ENCODE results near the gene INTS6.
"Not testable (repeated sequence)": the region's sequence is repeated elsewhere in the genome, so short reads cannot be mapped to it uniquely, and the experiment has no call there.

The INTS6 gene

DNA sequence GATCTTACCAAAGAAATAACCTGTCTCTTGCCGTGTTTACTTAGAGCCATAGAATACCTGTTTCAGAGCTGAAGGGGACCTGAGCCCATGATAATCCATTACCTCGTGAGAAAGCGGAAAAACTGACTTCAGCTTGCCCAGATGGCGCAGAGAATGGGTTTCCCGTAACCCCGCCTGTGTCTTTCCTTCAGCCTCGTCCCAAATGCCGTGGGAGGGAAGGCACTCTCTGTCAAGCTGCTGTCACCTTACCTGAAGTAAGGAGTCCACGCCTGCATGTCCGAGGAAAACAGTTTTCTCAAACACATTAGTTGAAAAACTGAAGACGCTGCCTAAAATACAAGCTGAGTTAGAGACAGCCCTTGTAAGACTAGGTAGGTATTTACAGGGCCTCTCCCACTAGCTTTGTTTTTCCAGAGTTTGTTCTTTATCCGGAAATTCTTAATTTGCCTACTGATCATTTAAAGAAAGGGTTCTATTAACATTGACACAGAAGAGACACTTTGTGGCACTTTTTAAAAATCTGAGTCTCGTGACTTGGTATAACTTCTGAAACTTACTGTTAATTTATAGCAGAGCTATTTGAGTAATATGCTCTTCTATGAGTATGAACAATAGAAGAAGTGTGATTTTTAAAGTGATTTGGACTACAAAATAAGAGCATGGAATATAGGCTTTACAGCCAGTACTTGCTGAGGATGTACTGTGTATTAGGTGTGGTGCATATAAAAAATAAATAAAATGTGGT lies 1.3 kb upstream of the INTS6 start:
- DNase-seq (ENCODE audit: low spot score), result peak; percentile 18

DNA sequence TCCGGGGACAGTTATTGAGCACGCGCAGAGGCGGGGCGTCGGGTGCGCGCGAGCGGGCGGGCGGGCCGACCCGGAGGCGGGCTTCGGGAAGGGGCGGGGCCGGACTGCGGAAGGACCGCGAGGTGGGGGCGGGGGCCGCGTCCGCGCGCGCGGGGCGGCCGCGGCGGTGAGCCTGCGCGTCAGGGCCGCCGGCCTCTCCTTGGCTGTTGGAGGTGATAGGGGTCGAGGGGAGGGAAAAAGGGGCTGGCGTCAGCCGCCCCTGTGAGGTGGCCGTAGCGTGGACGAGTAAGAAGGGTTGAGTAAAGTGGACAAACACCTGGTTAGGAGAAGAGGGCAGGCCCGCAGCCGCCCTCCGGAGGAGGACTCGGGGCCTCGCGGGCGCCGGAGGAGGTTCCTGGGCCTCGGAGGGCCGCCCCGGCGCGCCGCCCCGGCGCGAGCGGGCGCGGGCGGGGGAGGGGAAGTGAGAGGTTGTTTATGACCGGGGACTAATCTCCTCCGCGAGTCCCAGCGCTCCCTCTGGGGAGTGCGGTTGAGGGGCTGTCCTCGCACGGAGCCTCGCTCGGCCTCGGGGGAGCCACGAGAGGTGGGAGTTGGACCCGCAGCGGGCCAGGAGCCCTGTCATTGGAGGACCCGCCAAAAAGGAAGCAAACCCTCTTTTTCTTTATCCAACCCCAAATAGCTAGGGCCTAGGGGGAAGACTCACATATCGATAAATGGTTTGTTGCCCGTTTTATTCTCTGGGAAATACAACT lies 547 bp upstream of the INTS6 start:
- DNase-seq (ENCODE audit: low spot score), result peak; percentile 47

DNA sequence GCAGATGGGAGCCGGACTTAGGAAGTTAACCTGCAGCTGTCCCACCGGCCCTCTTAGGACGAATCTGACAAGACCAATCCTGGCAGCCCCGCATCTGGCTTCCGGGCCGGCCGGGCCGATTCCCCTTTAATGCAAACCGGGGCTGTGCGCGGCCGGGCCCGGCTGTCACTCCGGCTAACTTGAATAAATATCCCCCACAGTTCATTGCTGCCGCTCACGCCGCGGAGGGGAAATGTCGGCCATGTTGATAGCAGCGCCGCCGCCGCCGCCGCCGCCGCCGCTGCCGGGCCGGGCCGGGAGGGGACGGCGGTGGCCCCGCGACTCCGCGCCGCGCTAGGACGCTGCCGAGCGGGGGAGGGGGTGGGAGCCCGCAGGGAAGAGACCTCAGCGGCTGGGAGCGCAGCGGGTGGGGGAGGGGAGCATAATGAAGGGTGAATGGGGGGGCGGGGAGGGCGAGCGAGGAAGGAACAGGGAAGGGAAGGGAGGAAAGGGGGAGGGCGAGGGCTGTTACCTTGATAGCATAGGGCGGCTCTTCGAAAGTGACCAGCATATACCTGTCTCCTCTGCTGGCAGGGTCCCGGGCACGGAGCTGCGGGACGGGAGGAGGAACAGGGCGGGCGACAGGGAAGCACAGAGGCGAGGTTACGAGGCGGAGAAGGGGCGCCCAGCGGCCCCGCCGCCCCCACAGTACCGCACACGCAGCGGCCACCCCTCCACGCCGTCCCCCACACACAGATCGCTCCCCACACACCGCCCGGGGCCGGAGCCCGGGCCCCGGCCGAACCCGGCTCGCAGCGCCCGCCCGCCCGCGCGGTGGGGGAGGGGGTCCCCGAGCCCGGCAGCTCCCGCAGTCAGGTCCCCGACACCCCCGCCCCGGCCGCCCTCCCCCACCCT lies 1.1 kb downstream of the INTS6 start:
- peak; percentile 33 for DNase-seq (ENCODE audit: low spot score)

DNA sequence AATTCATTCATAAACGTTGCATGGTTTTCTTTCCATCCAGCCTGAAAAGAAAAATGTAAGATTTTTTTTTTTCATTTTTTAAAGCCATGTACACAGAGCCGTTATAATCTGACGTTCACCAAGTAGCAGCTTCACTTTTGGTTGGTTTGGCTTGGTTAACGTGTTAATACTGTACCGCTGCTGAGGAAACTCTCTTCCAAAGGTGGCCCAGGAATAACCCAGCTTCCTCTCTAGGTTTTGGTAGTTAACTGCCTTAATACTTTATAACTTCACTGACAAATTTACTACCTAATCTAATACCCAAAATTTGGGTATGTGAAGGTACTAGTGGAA lies 1.7 kb downstream of the INTS6 start:
- DNase-seq (ENCODE audit: low spot score), result no peak

DNA sequence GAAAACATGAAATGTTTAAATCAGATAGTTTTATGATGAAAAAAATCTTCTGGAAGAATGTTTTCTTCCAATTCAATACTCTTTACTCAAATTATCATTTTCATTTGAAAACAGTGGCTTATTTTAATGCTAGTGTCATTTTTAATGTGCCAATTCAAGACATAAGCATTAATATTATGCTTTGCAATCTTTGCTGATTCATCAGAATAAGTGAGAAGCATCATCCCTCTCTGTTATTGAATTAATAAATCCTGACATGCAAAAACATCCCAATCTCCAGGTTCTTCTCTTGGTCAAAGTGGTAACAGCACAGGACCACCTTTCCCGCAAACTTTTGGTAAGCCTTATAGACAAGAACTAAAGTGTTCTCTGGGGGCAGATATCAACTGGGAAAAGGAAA lies 3.8 kb downstream of the INTS6 start:
- no peak for DNase-seq (ENCODE audit: low spot score)

DNA sequence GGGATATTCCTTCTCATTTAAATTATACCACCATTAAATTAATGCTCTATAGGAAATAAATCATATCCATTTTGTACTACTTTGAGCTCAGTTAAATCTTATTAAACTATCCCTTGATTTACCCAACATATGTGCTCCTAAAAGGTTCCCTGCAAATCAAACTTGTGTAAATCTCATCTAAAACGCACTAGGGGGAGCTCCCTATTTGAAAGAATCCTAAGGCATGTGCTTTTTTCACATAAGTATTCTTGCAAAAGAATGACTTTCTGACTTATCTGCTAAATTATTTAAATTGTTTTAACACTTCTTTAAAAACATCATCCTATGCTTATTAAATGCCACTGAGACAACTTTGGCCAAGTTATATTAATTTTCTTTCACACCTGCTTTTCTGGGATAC lies 7.9 kb downstream of the INTS6 start:
- no peak for DNase-seq (ENCODE audit: low spot score)

DNA sequence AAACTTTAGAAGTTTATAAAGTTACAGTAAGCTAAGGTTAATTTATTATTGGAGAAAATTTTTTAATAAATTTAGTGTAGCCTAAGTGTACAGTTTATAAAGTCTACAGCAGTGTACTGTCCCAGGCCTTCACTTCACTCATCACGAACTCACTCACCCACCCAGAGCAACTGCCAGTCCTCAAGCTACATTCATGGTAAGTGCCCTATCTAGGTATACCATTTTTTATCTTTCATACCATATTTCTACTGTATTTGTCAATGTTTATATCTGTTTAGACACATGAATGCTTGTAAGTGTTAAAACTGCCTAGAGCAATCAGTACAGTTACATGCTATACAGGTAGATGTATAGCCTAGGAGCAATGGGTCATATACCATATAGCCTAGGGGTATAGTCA lies 12.5 kb downstream of the INTS6 start:
- no peak for DNase-seq (ENCODE audit: low spot score)

DNA sequence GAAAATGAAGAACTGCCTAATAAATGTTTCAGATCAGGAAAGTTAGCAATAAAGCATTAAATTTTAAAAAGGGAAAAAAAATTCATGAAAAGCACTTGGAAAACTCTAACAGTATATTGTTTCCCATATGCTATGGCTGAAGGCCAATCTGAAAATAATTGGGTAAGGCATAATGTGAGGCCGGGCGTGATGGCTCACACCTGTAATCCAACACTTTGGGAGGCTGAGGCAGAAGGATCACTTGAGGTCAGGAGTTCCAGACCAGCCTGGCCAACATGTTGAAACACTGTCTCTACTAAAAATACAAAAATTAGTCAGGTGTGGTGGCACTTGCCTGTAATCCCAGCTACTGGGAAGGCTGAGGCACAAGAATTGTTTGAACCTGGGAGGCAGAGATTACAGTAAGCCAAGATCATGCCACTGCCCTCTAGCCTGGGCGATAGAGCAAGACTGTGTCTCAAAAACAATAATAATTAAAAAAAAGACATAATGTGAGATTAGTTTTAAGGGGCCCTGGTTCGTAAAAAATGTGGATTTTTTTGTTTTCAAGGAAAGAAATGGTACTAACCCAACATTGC lies 15.2 kb downstream of the INTS6 start:
- no peak for DNase-seq (ENCODE audit: low spot score)

DNA sequence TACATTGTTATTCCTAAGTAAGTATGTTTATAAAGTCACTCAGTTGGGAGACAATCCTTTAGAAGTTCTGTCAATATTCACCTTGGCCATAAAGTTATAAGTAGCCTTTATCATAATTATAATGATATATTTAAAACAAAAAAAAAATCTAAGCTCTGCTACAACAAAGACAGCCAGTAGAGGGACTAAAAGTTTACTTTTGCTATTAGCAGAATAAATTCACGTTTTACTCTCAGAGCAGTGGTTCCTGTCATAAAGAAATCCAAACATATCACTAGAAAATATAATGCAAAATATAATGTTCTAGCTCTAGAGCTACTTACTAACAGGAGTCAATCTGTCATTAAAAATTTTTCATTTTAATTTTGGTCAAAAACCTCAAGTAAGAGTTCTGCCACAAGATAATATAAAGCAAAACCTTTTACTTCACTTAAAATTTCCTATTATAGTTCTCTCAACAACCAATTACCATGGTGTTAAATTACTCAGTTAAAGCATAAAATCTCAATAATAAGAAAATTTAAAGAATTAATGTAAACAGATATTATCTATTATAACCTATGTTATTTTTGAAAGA lies 17.7 kb downstream of the INTS6 start:
- DNase-seq (ENCODE audit: low spot score), result no peak

DNA sequence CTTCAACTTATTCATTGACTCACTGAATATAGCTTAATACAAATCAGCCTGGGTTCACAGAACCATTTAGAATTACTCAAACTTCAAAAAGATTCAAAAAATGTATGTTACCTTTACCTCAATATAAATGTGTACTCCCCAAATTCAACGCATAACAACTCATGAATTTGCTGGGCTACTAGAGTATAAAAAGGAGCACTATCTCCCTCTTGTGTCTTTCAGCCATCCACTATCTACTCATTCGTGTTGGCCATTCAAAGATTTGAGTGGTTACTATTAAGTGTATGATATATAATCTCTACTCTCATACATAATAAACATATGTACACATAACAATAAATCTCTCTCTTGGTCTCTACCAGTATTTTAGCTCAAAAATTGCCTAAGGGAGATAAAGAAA lies 20.3 kb downstream of the INTS6 start:
- DNase-seq (ENCODE audit: low spot score), result no peak

DNA sequence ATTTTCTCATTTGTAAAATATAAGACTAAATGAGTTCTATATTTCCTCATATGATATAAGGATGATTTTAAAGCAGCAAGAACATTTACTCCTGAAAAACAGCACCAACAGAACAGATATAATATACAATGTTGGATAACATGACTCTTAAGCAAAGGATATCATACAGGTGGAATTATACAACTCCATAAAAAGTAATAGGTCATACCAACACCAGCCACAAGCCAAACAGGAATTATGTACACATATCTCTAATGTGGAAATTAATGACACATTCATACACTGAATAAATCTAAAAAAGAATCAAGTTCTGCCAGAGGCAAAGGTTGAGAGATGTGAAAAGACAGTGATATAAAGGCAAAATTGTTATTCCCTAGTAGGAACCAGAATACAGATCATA lies 25.9 kb downstream of the INTS6 start:
- no peak for DNase-seq (ENCODE audit: low spot score)

DNA sequence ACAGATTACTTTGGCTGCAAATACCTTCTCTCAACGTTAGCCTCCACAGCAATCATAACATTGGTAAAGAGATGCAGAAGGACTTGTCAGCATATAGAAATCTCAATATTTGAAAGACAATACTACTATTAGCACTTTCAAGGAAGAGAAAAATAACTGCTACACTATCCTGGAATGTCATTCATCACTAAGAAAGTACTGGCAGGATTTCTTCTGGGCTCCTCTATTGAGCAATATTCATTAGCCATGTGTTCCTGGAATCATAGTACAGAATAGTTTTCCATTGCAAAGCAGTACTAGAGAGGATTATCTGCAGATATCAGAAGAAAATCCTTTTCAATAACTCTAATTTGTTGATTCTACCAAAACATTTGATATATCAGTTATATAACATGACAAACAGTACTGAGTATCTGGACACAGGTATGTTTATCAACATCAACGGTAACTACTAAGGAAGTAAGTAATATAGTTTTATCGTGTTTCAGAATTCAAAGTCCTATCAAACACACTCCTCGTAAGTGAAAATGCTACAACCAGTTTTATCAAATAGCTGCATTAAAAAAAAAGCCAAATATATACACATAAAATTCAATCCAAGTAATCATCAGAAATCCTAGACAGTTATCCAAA lies 27.3 kb downstream of the INTS6 start:
- DNase-seq (ENCODE audit: low spot score), result no peak

DNA sequence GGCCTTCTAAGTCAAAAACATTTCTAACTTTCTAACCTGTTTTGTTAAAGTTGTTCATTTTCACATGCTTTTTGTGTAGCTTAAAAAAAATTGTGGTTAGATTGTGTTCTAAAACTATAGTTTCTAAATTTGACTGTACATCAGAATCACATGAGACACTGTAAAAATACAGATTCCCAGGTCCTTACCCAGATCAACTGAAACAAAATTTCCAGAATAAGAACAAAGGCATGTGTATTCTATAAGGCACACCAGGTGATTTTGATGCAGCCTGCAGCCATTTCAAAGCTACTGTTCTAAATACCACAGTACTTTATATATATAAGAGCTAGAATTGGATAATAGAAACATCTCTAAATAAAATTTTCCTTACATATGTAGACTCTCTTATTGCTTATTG lies 29.1 kb downstream of the INTS6 start:
- no peak for DNase-seq (ENCODE audit: low spot score)

DNA sequence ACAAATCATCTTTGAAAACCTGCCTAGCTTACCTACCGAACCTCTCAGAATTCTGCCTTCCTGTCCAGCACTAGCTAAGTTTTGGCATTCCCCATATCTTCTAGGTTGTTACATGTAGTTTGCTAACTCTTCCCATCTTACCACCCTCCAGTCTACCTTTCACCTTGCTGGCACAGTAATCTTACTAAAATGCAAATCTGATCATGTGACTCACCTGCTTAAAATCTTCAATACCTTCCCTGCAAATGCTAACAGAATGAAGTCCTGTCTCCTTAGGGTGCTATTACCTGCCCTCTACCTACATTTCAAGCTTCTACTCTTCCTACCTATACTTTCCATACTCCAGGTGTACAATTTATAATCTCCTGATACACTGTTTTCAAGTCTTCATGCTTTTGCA lies 30.4 kb downstream of the INTS6 start:
- no peak for DNase-seq (ENCODE audit: low spot score)

DNA sequence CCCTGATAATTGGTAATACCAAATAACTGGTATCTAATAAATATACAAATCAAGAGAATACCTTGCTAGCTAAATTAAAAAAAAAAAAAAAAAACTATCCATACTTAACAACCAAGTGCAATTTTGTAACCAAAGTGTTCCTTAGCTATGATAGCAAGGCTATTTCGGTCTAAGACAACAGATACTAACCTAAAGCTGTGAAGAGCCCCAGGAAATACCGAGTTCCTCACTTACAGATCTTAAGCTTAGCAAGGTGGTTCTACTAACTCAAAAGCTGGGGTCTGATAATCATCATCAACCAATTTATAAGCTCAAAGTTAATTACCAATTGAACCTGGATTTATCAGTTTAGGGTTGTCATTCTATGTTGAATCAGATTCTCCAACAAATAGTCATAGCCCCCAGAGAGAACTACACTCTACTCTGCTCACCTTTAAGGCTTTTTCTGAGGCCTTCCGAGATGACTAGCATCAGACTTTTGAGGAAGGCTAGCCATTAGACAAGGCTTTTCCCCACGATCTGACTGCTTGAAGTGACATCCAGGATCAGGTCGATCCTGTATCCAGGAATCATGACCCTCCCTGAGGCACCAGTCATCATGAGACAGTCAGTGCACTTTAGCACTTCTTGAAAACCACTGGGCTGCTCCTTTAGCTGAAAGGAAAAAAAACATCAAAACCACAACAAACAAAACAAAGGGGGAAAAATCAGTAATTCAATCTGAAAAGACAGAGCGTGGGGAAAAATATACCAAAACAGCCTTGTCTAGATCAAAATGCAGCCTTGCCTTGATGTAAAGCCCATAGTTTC lies 31.9 kb downstream of the INTS6 start:
- DNase-seq (ENCODE audit: low spot score), result no peak

DNA sequence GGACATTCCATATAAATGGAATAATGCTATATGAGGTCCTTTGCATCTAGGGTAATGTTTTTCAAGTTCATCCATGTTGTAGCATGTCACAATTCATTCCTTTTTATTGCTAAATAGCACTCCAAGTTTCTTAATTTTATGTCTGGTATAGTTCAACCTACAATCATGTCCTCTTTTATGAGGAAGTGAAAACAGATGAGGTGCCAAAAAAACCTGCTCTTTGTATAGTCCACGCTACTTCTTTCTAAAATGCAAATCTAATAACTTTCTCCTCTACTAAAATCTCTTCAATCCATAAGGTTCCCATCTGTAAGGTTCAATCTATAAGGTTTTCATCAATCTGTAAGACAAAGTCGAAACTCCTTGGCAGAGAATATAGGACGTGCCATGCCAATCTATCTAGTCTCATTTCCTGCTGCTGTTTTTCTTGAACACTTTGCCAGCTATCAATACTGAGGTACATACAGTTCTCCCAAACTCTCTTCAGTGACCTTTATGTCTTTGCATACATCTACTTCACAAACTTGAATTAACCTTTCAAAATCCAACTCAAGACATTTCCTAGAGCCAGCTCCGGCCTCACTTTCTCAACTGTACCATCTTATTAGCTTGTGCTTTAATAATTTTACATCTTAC lies 33.7 kb downstream of the INTS6 start:
- no peak for DNase-seq (ENCODE audit: low spot score)

DNA sequence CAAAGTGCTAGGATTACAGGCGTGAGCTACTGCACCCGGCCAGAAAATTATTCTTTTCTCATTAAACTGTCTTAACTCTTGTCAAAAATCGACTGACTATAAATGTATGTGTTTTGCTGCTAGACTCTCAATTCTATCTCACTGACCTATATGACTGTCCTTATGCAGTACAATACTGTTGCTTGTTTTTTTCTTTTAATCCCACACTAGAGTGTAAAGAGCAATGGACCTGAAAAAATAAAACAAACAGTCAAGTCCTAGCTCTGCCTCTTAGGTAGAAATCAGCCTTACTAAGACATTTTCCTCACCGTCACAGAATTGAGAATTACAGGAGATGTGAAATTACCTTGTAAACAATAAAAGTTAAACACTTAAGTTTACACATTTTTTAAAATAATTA lies 35.1 kb downstream of the INTS6 start:
- DNase-seq (ENCODE audit: low spot score), result no peak

DNA sequence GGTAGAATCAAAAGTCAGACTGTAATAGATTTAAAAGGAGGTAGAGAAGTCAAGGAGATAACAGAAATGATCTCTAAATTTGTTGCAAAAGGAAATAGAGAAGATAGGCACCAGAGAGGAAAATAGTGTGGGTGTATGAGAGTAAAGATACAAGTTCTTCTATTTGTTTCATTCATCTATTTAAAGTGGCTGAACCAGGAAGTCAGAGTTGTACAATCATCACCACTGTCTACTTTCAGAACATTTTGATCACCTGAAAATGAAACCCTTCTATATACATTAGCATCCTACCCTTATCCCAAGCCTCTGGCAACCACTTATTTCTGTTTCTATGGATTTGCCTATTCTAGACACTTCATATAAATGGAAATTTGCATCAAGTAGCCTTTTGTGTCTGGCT lies 36.7 kb downstream of the INTS6 start:
- no peak for DNase-seq (ENCODE audit: low spot score)

DNA sequence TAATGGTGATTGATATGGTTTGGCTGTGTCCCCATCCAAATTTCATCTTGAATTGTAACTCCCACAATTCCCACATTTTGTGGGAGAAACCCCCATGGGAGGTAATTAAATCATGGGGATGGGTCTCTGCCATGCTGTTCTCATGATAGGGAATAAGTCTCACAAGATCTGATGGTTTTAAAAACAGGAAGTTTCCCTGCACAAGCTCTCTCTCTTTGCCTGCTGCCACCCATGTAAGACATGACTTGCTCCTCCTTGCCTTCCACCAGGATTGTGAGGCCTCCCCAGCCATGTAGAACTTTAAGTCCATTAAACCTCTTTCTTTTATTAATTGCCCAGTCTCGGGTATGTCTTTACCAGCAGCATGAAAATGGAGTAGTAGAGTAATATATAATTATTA lies 37.5 kb downstream of the INTS6 start:
- DNase-seq (ENCODE audit: low spot score), result not testable (repeated sequence)

DNA sequence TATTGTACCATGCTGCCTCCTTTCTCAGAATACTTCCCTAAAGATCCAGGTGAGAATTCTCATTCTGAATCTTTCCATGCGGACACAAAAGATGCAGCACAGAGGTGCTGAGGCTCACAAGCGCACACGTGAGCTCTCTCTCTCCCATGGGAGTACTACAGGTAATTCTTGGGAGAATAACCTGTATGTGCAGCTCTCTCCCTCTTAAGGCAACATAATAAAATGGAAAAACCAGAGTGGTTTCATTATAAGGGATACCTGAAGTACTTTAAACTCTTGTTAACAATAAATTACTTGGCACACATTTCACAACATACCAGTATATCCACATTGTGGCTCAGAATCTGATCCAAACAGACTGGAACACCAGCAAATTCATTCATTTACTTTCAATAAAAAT lies 40.4 kb downstream of the INTS6 start:
- no peak for DNase-seq (ENCODE audit: low spot score)
